DMS53 (cell line): ENCODE measurements around the gene DESI2.

ENCODE experiments used
- DNase-seq: peaks from one replicate; lab custom pipeline; 2025; lab: John Stamatoyannopoulos, UW

The DESI2 gene

GRCh38 chr1:244755673-244756072 lies 102.7 kb downstream of the DESI2 start:
- DNase-seq: no peak

GRCh38 chr1:244757091-244757939 lies 104.4 kb downstream of the DESI2 start:
- no peak for DNase-seq
